Loucy (cell line): ENCODE results near the gene DLG2.

Experiments
- H2AFZ ChIP-seq: fragments of 200-600 bp; sonication (generic); 2 replicates; pipeline ENCODE4 v1.6.0; 2016; ENCODE audit warnings: antibody characterized with exemption, mild to moderate bottlenecking, low read length, moderate library complexity
- H3F3A ChIP-seq: fragments of 200-600 bp; 2 replicates; pipeline ENCODE4 v1.6.0; 2016; ENCODE audit warnings: antibody characterized with exemption, low read depth, mild to moderate bottlenecking
- H3K27me3 ChIP-seq: fragments of 200-600 bp; sonication (generic); 2 replicates; pipeline ENCODE4 v1.6.1; 2014; ENCODE audit warnings: low read length, mild to moderate bottlenecking; ENCODE audit not compliant: insufficient read depth, poor library complexity, severe bottlenecking
- H3K36me3 ChIP-seq: fragments of 200-600 bp; sonication (generic); 2 replicates; pipeline ENCODE4 v1.6.1; 2016; ENCODE audit warnings: low read length; ENCODE audit not compliant: insufficient read depth
- H3K4me1 ChIP-seq: fragments of 200-600 bp; sonication (generic); 2 replicates; pipeline ENCODE4 v1.5.1; 2014; ENCODE audit warnings: low read length, mild to moderate bottlenecking; ENCODE audit not compliant: insufficient read depth, poor library complexity, severe bottlenecking
- H3K4me2 ChIP-seq: fragments of 200-600 bp; sonication (generic); 2 replicates; pipeline ENCODE4 v1.6.0; 2014; ENCODE audit warnings: antibody characterized with exemption, low read length, low read depth, mild to moderate bottlenecking; ENCODE audit not compliant: poor library complexity, severe bottlenecking
- H3K4me3 ChIP-seq: fragments of 200-600 bp; sonication (generic); 2 replicates; pipeline ENCODE4 v1.5.1; 2014; ENCODE audit warnings: low read length, mild to moderate bottlenecking, mixed read lengths; ENCODE audit not compliant: poor library complexity, severe bottlenecking
- H3K79me2 ChIP-seq: fragments of 200-600 bp; sonication (generic); 2 replicates; pipeline ENCODE4 v1.6.1; 2014; ENCODE audit warnings: low read length; ENCODE audit not compliant: insufficient read depth
- H3K9ac ChIP-seq: fragments of 200-600 bp; sonication (generic); 2 replicates; pipeline ENCODE4 v1.6.0; 2014; ENCODE audit warnings: mild to moderate bottlenecking, low read depth, low read length, moderate library complexity; ENCODE audit not compliant: poor library complexity, severe bottlenecking
- H3K9me2 ChIP-seq: fragments of 200-600 bp; sonication (generic); replicated peaks from 2 replicates; pipeline ENCODE4 v1.6.1; 2016; ENCODE audit warnings: low read depth, low read length, mixed read lengths
- H3K9me3 ChIP-seq: fragments of 200-600 bp; sonication (generic); 2 replicates; pipeline ENCODE4 v1.6.1; 2014; ENCODE audit warnings: mild to moderate bottlenecking, antibody characterized with exemption, low read length, low read depth; ENCODE audit not compliant: insufficient read depth
- H4K20me1 ChIP-seq: fragments of 200-600 bp; sonication (generic); 2 replicates; pipeline ENCODE4 v1.6.0; 2014; ENCODE audit warnings: antibody characterized with exemption, low read length, mild to moderate bottlenecking; ENCODE audit not compliant: insufficient read depth, poor library complexity, severe bottlenecking
- CTCF ChIP-seq: fragments of 200-600 bp; sonication (generic); conservative IDR thresholded peaks from 2 replicates; pipeline ENCODE4 v1.5.1; 2014; ENCODE audit warnings: mild to moderate bottlenecking, antibody characterized with exemption, low read length
- EZH2phosphoT487 ChIP-seq: fragments of 200-600 bp; IDR thresholded peaks from 2 replicates; pipeline ENCODE4 v1.6.1; 2018; ENCODE audit warnings: antibody characterized with exemption, mild to moderate bottlenecking, moderate library complexity, borderline replicate concordance

Gene DLG2

GRCh38 chr11:83601914-83602527 lies 2025.1 kb downstream of the DLG2 start:
- Histone ChIP-seq H3F3A (no peaks in the 10 kb centered on the region), H3K79me2 (no peaks in the 10 kb centered on the region), H3K27me3 (no peaks in the 10 kb centered on the region), H2AFZ (no peak overlapping the region), H3K4me2 (no peak overlapping the region), H3K4me1 (no peaks in the 10 kb centered on the region), H4K20me1 (no peaks in the 10 kb centered on the region), H3K36me3 (no peaks in the 10 kb centered on the region), H3K9me2 (no peaks in the 10 kb centered on the region), H3K9ac (no peak overlapping the region), H3K4me3 (no peak overlapping the region), H3K9me3 (no peaks in the 10 kb centered on the region)
- TF ChIP-seq CTCF (no peak), EZH2phosphoT487 (no peak)

GRCh38 chr11:83601201-83601913 lies 2025.8 kb downstream of the DLG2 start:
- Histone ChIP-seq H3K36me3 (no peaks in the 10 kb centered on the region), H3K4me1 (no peaks in the 10 kb centered on the region), H3K4me3 (no peak overlapping the region), H3K79me2 (no peaks in the 10 kb centered on the region), H3K9me2 (no peaks in the 10 kb centered on the region), H3F3A (no peaks in the 10 kb centered on the region), H3K9ac (no peak overlapping the region), H4K20me1 (no peaks in the 10 kb centered on the region), H3K4me2 (no peak overlapping the region), H3K9me3 (no peaks in the 10 kb centered on the region), H2AFZ (no peak overlapping the region), H3K27me3 (no peaks in the 10 kb centered on the region)
- no peak for TF ChIP-seq CTCF
- no peak for TF ChIP-seq EZH2phosphoT487

GRCh38 chr11:83600661-83601060 lies 2026.5 kb downstream of the DLG2 start:
- H3K4me1 ChIP-seq = no peaks in the 10 kb centered on the region
- no peaks in the 10 kb centered on the region for H3K9me3 ChIP-seq

More at GRCh38 chr11:83600661-83601060, 2026.5 kb downstream of the DLG2 start:
- H2AFZ ChIP-seq = no peak overlapping the region
- H3K79me2 ChIP-seq = no peaks in the 10 kb centered on the region
- H3K9me2 ChIP-seq = no peaks in the 10 kb centered on the region
- no peaks in the 10 kb centered on the region for H3K27me3 ChIP-seq
- TF ChIP-seq EZH2phosphoT487 (no peak), CTCF (no peak)
- H3K36me3 ChIP-seq = no peaks in the 10 kb centered on the region
- no peak overlapping the region for H3K9ac ChIP-seq
- H3K4me2 ChIP-seq = no peak overlapping the region
- no peaks in the 10 kb centered on the region for H4K20me1 ChIP-seq
- H3K4me3 ChIP-seq = no peak overlapping the region
- H3F3A ChIP-seq = no peaks in the 10 kb centered on the region
